ENCODE data around the gene EMILIN1. TPM values are rescaled to one million over a fixed set of nuclear protein-coding genes. Genes with fewer than 3 reads are reported as not detected.

The EMILIN1 gene
- total and polyA plus RNA-seq, 2 donors (not counting 3 experiments of a cell fraction or from before 2014, with no cell fraction given): 11.7 to 16.6 TPM

GRCh38 chr2:27059141-27059820 is 19.1 kb upstream of the EMILIN1 start:
- Histone ChIP-seq H3K4me2 (ENCODE audit: insufficient read depth, low read length) (no peak overlapping the region), H3K9me1 (replicated peaks; ENCODE audit: control insufficient read depth, extremely low read depth, insufficient read depth, low read length) (no peaks in the 10 kb centered on the region), H4K20me1 (replicated peaks; ENCODE audit: control insufficient read depth, extremely low read depth, insufficient read depth, low read length) (no peaks in the 10 kb centered on the region), H2AFZ (ENCODE audit: low read depth, low read length) (no peak overlapping the region), H3K79me2 (ENCODE audit: control insufficient read depth, insufficient read depth, low read length) (no peaks in the 10 kb centered on the region), H3K27me3 (ENCODE audit: control insufficient read depth in 2 of 2, insufficient read depth in 2 of 2, low read length in 2 of 2) (no peaks in the 10 kb centered on the region), H3K9ac (replicated peaks; ENCODE audit: extremely low read depth, insufficient read depth, low read length) (no peak overlapping the region), H3K9me3 (replicated peaks; ENCODE audit: control insufficient read depth, insufficient read depth, low read length) (no peaks in the 10 kb centered on the region), H3K36me3 (ENCODE audit: control insufficient read depth in 2 of 2, extremely low read depth in 1 of 2, insufficient read depth in 2 of 2, low read length in 2 of 2) (peaks cover 3 to 21% of the 10 kb centered on the region in 2 experiments), H3K4me3 (replicated peaks in 1 of 3; ENCODE audit: insufficient read depth in 1 of 3, low read depth in 1 of 3, low read length in 3 of 3) (no peak overlapping the region), H3K27ac (ENCODE audit: insufficient read depth, low read depth, low read length) (no peak overlapping the region), H3K4me1 (ENCODE audit: control insufficient read depth, extremely low read depth, insufficient read depth, low read length) (peaks cover 19% of the 10 kb centered on the region)
- CTCF ChIA-PET: interaction anchor here (0.6 to 2.1 kb wide), 7 partner anchors 9 to 98 kb away, joined by 3 to 7 read pairs (median 4); partner anchors contain the start of genes KHK and OST4
- peak; percentile 58 for FAIRE-seq
- intact Hi-C loops (cut with micrococcal nuclease) (no loop called here), dilution Hi-C loops (cut with MboI; ENCODE audit: extremely low pct_ligation_motif_present, low sequenced_read_pairs) (no loop called here)
- POLR2A ChIA-PET: interaction anchor here (1.0 kb wide), 1 partner anchor 11 kb away, joined by 3 read pairs; no protein-coding TSS in a partner anchor
- TF ChIP-seq POLR2A (IDR thresholded peaks at IDR 0.05; ENCODE audit: low read depth, low read length) (peak; percentile 25), JUN (IDR thresholded peaks at IDR 0.05; ENCODE audit: borderline replicate concordance, insufficient read depth, insufficient read length, low read depth) (no peak)
- BruUV-seq (replicated peaks): no TSS peak
- DNase-seq (ENCODE audit: low read depth, low spot score): peak; percentile 84

GRCh38 chr2:27060323-27060722 is 18.1 kb upstream of the EMILIN1 start:
- Histone ChIP-seq H3K27me3 (ENCODE audit: control insufficient read depth in 2 of 2, insufficient read depth in 2 of 2, low read length in 2 of 2) (no peaks in the 10 kb centered on the region), H3K27ac (ENCODE audit: insufficient read depth, low read depth, low read length) (no peak overlapping the region), H3K9me3 (replicated peaks; ENCODE audit: control insufficient read depth, insufficient read depth, low read length) (no peaks in the 10 kb centered on the region), H4K20me1 (replicated peaks; ENCODE audit: control insufficient read depth, extremely low read depth, insufficient read depth, low read length) (no peaks in the 10 kb centered on the region), H2AFZ (ENCODE audit: low read depth, low read length) (no peak overlapping the region), H3K9ac (replicated peaks; ENCODE audit: extremely low read depth, insufficient read depth, low read length) (no peak overlapping the region), H3K4me1 (ENCODE audit: control insufficient read depth, extremely low read depth, insufficient read depth, low read length) (peaks cover 19% of the 10 kb centered on the region), H3K9me1 (replicated peaks; ENCODE audit: control insufficient read depth, extremely low read depth, insufficient read depth, low read length) (no peaks in the 10 kb centered on the region), H3K4me2 (ENCODE audit: insufficient read depth, low read length) (no peak overlapping the region), H3K79me2 (ENCODE audit: control insufficient read depth, insufficient read depth, low read length) (no peaks in the 10 kb centered on the region), H3K4me3 (replicated peaks in 1 of 3; ENCODE audit: insufficient read depth in 1 of 3, low read depth in 1 of 3, low read length in 3 of 3) (no peak overlapping the region), H3K36me3 (ENCODE audit: control insufficient read depth in 2 of 2, extremely low read depth in 1 of 2, insufficient read depth in 2 of 2, low read length in 2 of 2) (peaks cover 0 to 18% of the 10 kb centered on the region in 2 experiments)
- DNase-seq (ENCODE audit: low read depth, low spot score) (no peak), FAIRE-seq (no peak)
- no TSS peak for BruUV-seq (replicated peaks)
- TF ChIP-seq MYC (IDR thresholded peaks at IDR 0.05; ENCODE audit: low read depth, low read length) (no peak), GATA2 (IDR thresholded peaks at IDR 0.05; ENCODE audit: insufficient read depth, insufficient read length, low read depth, low read length) (no peak), JUN (IDR thresholded peaks at IDR 0.05; ENCODE audit: borderline replicate concordance, insufficient read depth, insufficient read length, low read depth) (no peak), EZH2 (IDR thresholded peaks at IDR 0.05; ENCODE audit: borderline replicate concordance, low read depth, low read length, severe bottlenecking) (no peak), POLR2A (IDR thresholded peaks at IDR 0.05; ENCODE audit: low read depth, low read length) (no peak), POLR2AphosphoS5 (IDR thresholded peaks at IDR 0.05; ENCODE audit: insufficient read depth, low read depth, low read length) (no peak), FOS (IDR thresholded peaks at IDR 0.05; ENCODE audit: borderline replicate concordance, insufficient read depth, low read length) (no peak), CTCF (IDR thresholded peaks at IDR 0.05; ENCODE audit: extremely low read depth in 1 of 2, insufficient read depth in 1 of 2, low read depth in 1 of 2, low read length in 2 of 2) (no peak)
- TF ChIP-seq, protein P1, sequence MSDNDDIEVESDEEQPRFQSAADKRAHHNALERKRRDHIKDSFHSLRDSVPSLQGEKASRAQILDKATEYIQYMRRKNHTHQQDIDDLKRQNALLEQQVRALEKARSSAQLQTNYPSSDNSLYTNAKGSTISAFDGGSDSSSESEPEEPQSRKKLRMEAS (IDR thresholded peaks at IDR 0.05; ENCODE audit: insufficient read depth, insufficient read length): no peak
- dilution Hi-C loops (cut with MboI; ENCODE audit: extremely low pct_ligation_motif_present, low sequenced_read_pairs) (no loop called here), intact Hi-C loops (cut with micrococcal nuclease) (no loop called here)
- CTCF ChIA-PET: interaction anchor here (0.6 to 2.1 kb wide), 4 partner anchors 11 to 220 kb away, joined by 3 to 7 read pairs (median 5); partner anchors contain the start of gene OST4
- POLR2A ChIA-PET: no interaction called here

Measured in endothelial cell of umbilical vein (primary cell).